ENCODE results near the gene USP44. TPM values are rescaled to one million over a fixed set of nuclear protein-coding genes. Genes with fewer than 3 reads are reported as not detected.
"Not testable (repeated sequence)": the region's sequence is repeated elsewhere in the genome, so short reads cannot be mapped to it uniquely, and the experiment has no call there.

Gene USP44
- 1 to 10 TPM in 7 of 12 donors, under 1 TPM in 3, not detected in 2; 0.49 to 2.8 (median 1.3) TPM for polyA plus RNA-seq (ENCODE audit: insufficient read length in 12 of 12)
- long read RNA-seq, donor 1, result 0 reads
- long read RNA-seq, donor 2, result 0 reads
- long read RNA-seq, donor 3, result 0 reads
- long read RNA-seq, donor 4, result 0 reads
- long read RNA-seq, donor 5, result 0 reads
- long read RNA-seq, donor 6, result 0 reads
- long read RNA-seq, donor 7, result 0 reads
- long read RNA-seq, donor 8, result 0 reads
- long read RNA-seq, donor 9, result 0 reads
- long read RNA-seq, donor 10, result 0 reads
- long read RNA-seq, donor 11, result 0 reads

GRCh38 chr12:95551305-95551704 lies at the start of gene USP44:
TSS of gene USP44 (minus strand) at chr12:95551476. CDS start at chr12:95534256, 17,220 bp downstream.
- DNase-seq, result no peak

- DNase-seq, result no peak
These were observed 49.3 kb upstream of the USP44 start for GRCh38 chr12:95600567-95600966.

GRCh38 chr12:95599880-95600279 lies 48.6 kb upstream of the USP44 start:
- DNase-seq, result no peak

GRCh38 chr12:95594136-95594535 lies 42.9 kb upstream of the USP44 start:
- no peak for DNase-seq

GRCh38 chr12:95593266-95593871 lies 42.1 kb upstream of the USP44 start:
- peak; percentile 80 for DNase-seq

- DNase-seq, result no peak
These were observed 40.5 kb upstream of the USP44 start for GRCh38 chr12:95591731-95592130.

GRCh38 chr12:95590775-95591174 lies 39.5 kb upstream of the USP44 start:
- DNase-seq, result no peak

- no peak for DNase-seq
These were observed 32.7 kb upstream of the USP44 start for GRCh38 chr12:95583933-95584332.

- no peak for DNase-seq
These were observed 31.2 kb upstream of the USP44 start for GRCh38 chr12:95582230-95583058.

GRCh38 chr12:95577820-95578219 lies 26.5 kb upstream of the USP44 start:
- DNase-seq, result no peak

GRCh38 chr12:95574799-95575452 lies 23.6 kb upstream of the USP44 start:
- no peak for DNase-seq

GRCh38 chr12:95573951-95574576 lies 22.8 kb upstream of the USP44 start:
- no peak for DNase-seq

- DNase-seq, result no peak
These were observed 20.1 kb upstream of the USP44 start for GRCh38 chr12:95571369-95571768.

GRCh38 chr12:95568045-95568444 lies 16.8 kb upstream of the USP44 start:
- not testable (repeated sequence) for DNase-seq

GRCh38 chr12:95557625-95558024 lies 6.3 kb upstream of the USP44 start:
- no peak for DNase-seq

- DNase-seq, result no peak
These were observed 3.3 kb upstream of the USP44 start for GRCh38 chr12:95554532-95555071.

- no peak for DNase-seq
These were observed 2.1 kb upstream of the USP44 start for GRCh38 chr12:95553197-95553943.

- DNase-seq, result no peak
These were observed 739 bp upstream of the USP44 start for GRCh38 chr12:95551913-95552516.

- no peak for DNase-seq
These were observed 1.7 kb downstream of the USP44 start for GRCh38 chr12:95549392-95550084.
